Left lung (tissue), 14 donors: ENCODE results near the gene HERC2. TPM values are rescaled to one million over a fixed set of nuclear protein-coding genes. Genes with fewer than 3 reads are reported as not detected.
"Not testable (repeated sequence)": the region's sequence is repeated elsewhere in the genome, so short reads cannot be mapped to it uniquely, and the experiment has no call there.

Source experiments
- ATAC-seq: fragments of 200-7000 bp; cut with Tn5 transposase; one replicate; pipeline ENCODE4 v1.9.1; 2020; ENCODE audit warnings: moderate library complexity
- DNase-seq, 4 donors: peaks; one replicate each; pipeline ENCODE4 v3.0.0-alpha.2; 2013 to 2020
- H3K27ac ChIP-seq, 2 donors: fragments of 200-600 bp; sonication (generic) in 1 of 2; one replicate each; pipeline versions ENCODE4 v1.5.0 to v1.8.0; 2020 to 2021
- H3K27me3 ChIP-seq, 2 donors: fragments of 200-600 bp; sonication (generic) in 1 of 2; one replicate each; pipeline versions ENCODE4 v1.5.0 to v1.8.0; 2020 to 2021
- H3K36me3 ChIP-seq, 2 donors: fragments of 200-600 bp; sonication (generic) in 1 of 2; one replicate each; pipeline versions ENCODE4 v1.5.0 to v1.8.0; 2020 to 2021
- H3K4me1 ChIP-seq, 2 donors: fragments of 200-600 bp; one replicate each; pipeline ENCODE4 v1.8.0; 2021
- H3K4me3 ChIP-seq, 2 donors: fragments of 200-600 bp; sonication (generic) in 1 of 2; one replicate each; pipeline versions ENCODE4 v1.5.0 to v1.8.0; 2020 to 2021; ENCODE audit warnings: mild to moderate bottlenecking in 1 of 2
- H3K9me3 ChIP-seq, 2 donors: fragments of 200-600 bp; sonication (generic) in 1 of 2; one replicate each; pipeline versions ENCODE4 v1.5.0 to v1.8.0; 2020 to 2021
- intact Hi-C, 2 donors: fragments of 100-400 bp; cut with DNase I; formaldehyde crosslinking; loops; one replicate each; pipeline versions ENCODE4 v1.11.2 to v1.14.2; 2022
- long read RNA-seq, 12 donors: library from polyadenylated mRNA in 2 of 12; unstranded in 2 of 12; transcript quantifications; one replicate each; pipeline ENCODE4 v2.0.0 and lab custom pipeline, GENCODE V29; 2019 to 2026
- polyA plus RNA-seq, 6 donors: library from polyadenylated mRNA; unstranded; fragments of 120-200 nt; gene quantifications; one replicate each; pipeline ENCODE4 v1.2.1, GENCODE V29; 2013; ENCODE audit not compliant: insufficient read length in 6 of 6
- total RNA-seq, 2 donors: library from RNA; stranded (reverse); fragmentation: NEBNext Ultra II Directional; extraction: Animal tissue kit (Norgen Biotek cat#: 25700); gene quantifications; one replicate each; pipeline ENCODE4 v1.2.1, GENCODE V29; 2021
- donor health status: DM: no; HTN: yes; CAD: no.
- donor health status: DM: no; HTN: no; CAD: no.

HERC2 gene
- total RNA-seq, result 10 to 100 TPM; 52.7 to 56.5 TPM
- polyA plus RNA-seq, result 10 to 100 TPM; 54.9 to 68.6 (median 58.7) TPM
- long read RNA-seq, donor 1, partial matches to known transcripts, result 21 of 24 reads
- long read RNA-seq, donor 1, other reads (novel, unspliced or antisense), result 0 of 24 reads
- long read RNA-seq, donor 2, partial matches to known transcripts, result 8 of 11 reads
- long read RNA-seq, donor 2, other reads (novel, unspliced or antisense), result 0 of 11 reads
- long read RNA-seq, donor 3, partial matches to known transcripts, result 0 of 3 reads
- long read RNA-seq, donor 3, other reads (novel, unspliced or antisense), result 0 of 3 reads
- long read RNA-seq, donor 4, partial matches to known transcripts, result 29 of 31 reads
- long read RNA-seq, donor 4, other reads (novel, unspliced or antisense), result 0 of 31 reads
- long read RNA-seq, donor 5, partial matches to known transcripts, result 0 of 1 reads
- long read RNA-seq, donor 5, other reads (novel, unspliced or antisense), result 0 of 1 reads
- long read RNA-seq, donor 6, result 0 reads
- long read RNA-seq, donor 7, partial matches to known transcripts, result 5 of 5 reads
- long read RNA-seq, donor 7, other reads (novel, unspliced or antisense), result 0 of 5 reads
- long read RNA-seq, donor 8, partial matches to known transcripts, result 8 of 12 reads
- long read RNA-seq, donor 8, other reads (novel, unspliced or antisense), result 0 of 12 reads
- long read RNA-seq, donor 9, result 0 reads
- long read RNA-seq, donor 10, transcript HERC2-204 (3 exons, 491 nt), result major isoform, 5 of 22 reads
- long read RNA-seq, donor 10, partial matches to known transcripts, result 17 of 22 reads
- long read RNA-seq, donor 10, other reads (novel, unspliced or antisense), result 0 of 22 reads
- long read RNA-seq, donor 11, result 0 reads
- long read RNA-seq, donor 12, partial matches to known transcripts, result 7 of 9 reads
- long read RNA-seq, donor 12, other reads (novel, unspliced or antisense), result 0 of 9 reads

GRCh38 chr15:28322129-28322588, at the start of gene HERC2:
Gene HERC2 (minus strand): TSS chr15:28322179. CDS start chr15:28321433, 746 bp downstream.
- H3K9me3 ChIP-seq, DNase-seq, intact Hi-C loops, ATAC-seq, H3K4me1 ChIP-seq, H3K27ac ChIP-seq, H3K27me3 ChIP-seq, H3K36me3 ChIP-seq: not testable (repeated sequence)
- H3K4me3 ChIP-seq, result peak within 1 kb of the TSS; percentile 17 to 38

GRCh38 chr15:28365502-28365901, 43.5 kb upstream of the HERC2 start:
- H3K4me1 ChIP-seq, H3K9me3 ChIP-seq, H3K4me3 ChIP-seq, intact Hi-C loops, H3K27ac ChIP-seq, ATAC-seq, H3K36me3 ChIP-seq, H3K27me3 ChIP-seq: not testable (repeated sequence)
- peak in 1 of 4 donors; percentile 41 for DNase-seq

GRCh38 chr15:28357984-28358383, 36.0 kb upstream of the HERC2 start, which contains the start of gene GOLGA6L24:
Gene GOLGA6L24 (minus strand): TSS chr15:28358084. CDS start chr15:28358023, 61 bp downstream.
- not testable (repeated sequence) for H3K36me3 ChIP-seq

GRCh38 chr15:28321358-28322078, 461 bp downstream of the HERC2 start:
- Histone ChIP-seq H3K36me3 (peaks cover 0 to 15% of the 10 kb centered on the region in 2 donors), H3K4me3 (peak overlapping the region; percentile 17 to 38)
- ATAC-seq, H3K27me3 ChIP-seq, H3K4me1 ChIP-seq, DNase-seq, H3K27ac ChIP-seq, intact Hi-C loops, H3K9me3 ChIP-seq: not testable (repeated sequence)

More at GRCh38 chr15:28357984-28358383, 36.0 kb upstream of the HERC2 start, which contains the start of gene GOLGA6L24:
- H3K4me3 ChIP-seq, ATAC-seq, H3K27me3 ChIP-seq, H3K27ac ChIP-seq, H3K9me3 ChIP-seq, intact Hi-C loops, H3K4me1 ChIP-seq, DNase-seq: not testable (repeated sequence)

GRCh38 chr15:28319725-28320124, 2.3 kb downstream of the HERC2 start:
- H3K27me3 ChIP-seq, H3K4me3 ChIP-seq, intact Hi-C loops, H3K4me1 ChIP-seq, ATAC-seq, H3K9me3 ChIP-seq, H3K27ac ChIP-seq: not testable (repeated sequence)
- peak in 2 of 4 donors; percentile 12 to 51 for DNase-seq
- peaks cover 0 to 24% of the 10 kb centered on the region in 2 donors for H3K36me3 ChIP-seq

GRCh38 chr15:28318828-28319227, 3.2 kb downstream of the HERC2 start:
- H3K4me1 ChIP-seq, H3K9me3 ChIP-seq, intact Hi-C loops, H3K4me3 ChIP-seq, H3K27me3 ChIP-seq, DNase-seq, ATAC-seq, H3K27ac ChIP-seq: not testable (repeated sequence)
- H3K36me3 ChIP-seq, result peaks cover 0 to 27% of the 10 kb centered on the region in 2 donors

GRCh38 chr15:28318122-28318521, 3.9 kb downstream of the HERC2 start:
- not testable (repeated sequence) for H3K4me1 ChIP-seq

GRCh38 chr15:28316958-28317357, 5.0 kb downstream of the HERC2 start:
- intact Hi-C loops, H3K27ac ChIP-seq, H3K4me1 ChIP-seq, H3K27me3 ChIP-seq, H3K9me3 ChIP-seq, DNase-seq, H3K4me3 ChIP-seq, ATAC-seq: not testable (repeated sequence)
- peaks cover 0 to 27% of the 10 kb centered on the region in 2 donors for H3K36me3 ChIP-seq

More at GRCh38 chr15:28318122-28318521, 3.9 kb downstream of the HERC2 start:
- H3K36me3 ChIP-seq, result peaks cover 0 to 27% of the 10 kb centered on the region in 2 donors
- H3K27me3 ChIP-seq, intact Hi-C loops, H3K9me3 ChIP-seq, H3K4me3 ChIP-seq, ATAC-seq, H3K27ac ChIP-seq: not testable (repeated sequence)
- peak in 1 of 4 donors; percentile 35 for DNase-seq

GRCh38 chr15:28310454-28310853, 11.5 kb downstream of the HERC2 start:
- H3K4me1 ChIP-seq, H3K4me3 ChIP-seq, H3K27me3 ChIP-seq, ATAC-seq, intact Hi-C loops, DNase-seq, H3K27ac ChIP-seq: not testable (repeated sequence)
- Histone ChIP-seq H3K36me3 (peaks cover 0 to 23% of the 10 kb centered on the region in 2 donors), H3K9me3 (peaks cover 0 to 16% of the 10 kb centered on the region in 2 donors)

GRCh38 chr15:28308718-28309117, 13.3 kb downstream of the HERC2 start:
- intact Hi-C loops, H3K27me3 ChIP-seq, ATAC-seq, H3K4me3 ChIP-seq, H3K27ac ChIP-seq, DNase-seq, H3K4me1 ChIP-seq: not testable (repeated sequence)
- Histone ChIP-seq H3K9me3 (peaks cover 0 to 16% of the 10 kb centered on the region in 2 donors), H3K36me3 (peaks cover 0 to 13% of the 10 kb centered on the region in 2 donors)

- not testable (repeated sequence) for H3K27me3 ChIP-seq
- H3K9me3 ChIP-seq, result peaks cover 0 to 16% of the 10 kb centered on the region in 2 donors
These were observed 16.3 kb downstream of the HERC2 start for GRCh38 chr15:28305700-28306099.

GRCh38 chr15:28297434-28297833, 24.5 kb downstream of the HERC2 start:
- DNase-seq, H3K4me3 ChIP-seq, H3K9me3 ChIP-seq, intact Hi-C loops, H3K27ac ChIP-seq, H3K4me1 ChIP-seq, H3K36me3 ChIP-seq, H3K27me3 ChIP-seq, ATAC-seq: not testable (repeated sequence)

More at GRCh38 chr15:28305700-28306099, 16.3 kb downstream of the HERC2 start:
- H3K27ac ChIP-seq, H3K4me3 ChIP-seq, H3K4me1 ChIP-seq, DNase-seq, ATAC-seq, intact Hi-C loops: not testable (repeated sequence)
- peaks cover 0 to 13% of the 10 kb centered on the region in 2 donors for H3K36me3 ChIP-seq
